Stimulated activated CD8-positive, alpha-beta memory T cell treated with anti-CD3 and anti-CD28 coated beads, Interleukin-15, amount 100 ng/mL, for 1 hour (primary cell): ENCODE data around the gene JAML.
A peak's percentile ranks its signal among the peaks of the same experiment; 100 is the strongest.

Experiments
- DNase-seq: peaks from one replicate; pipeline ENCODE4 v3.0.0-alpha.2; 2020; ENCODE audit warnings: low read depth

Gene JAML, protein sequence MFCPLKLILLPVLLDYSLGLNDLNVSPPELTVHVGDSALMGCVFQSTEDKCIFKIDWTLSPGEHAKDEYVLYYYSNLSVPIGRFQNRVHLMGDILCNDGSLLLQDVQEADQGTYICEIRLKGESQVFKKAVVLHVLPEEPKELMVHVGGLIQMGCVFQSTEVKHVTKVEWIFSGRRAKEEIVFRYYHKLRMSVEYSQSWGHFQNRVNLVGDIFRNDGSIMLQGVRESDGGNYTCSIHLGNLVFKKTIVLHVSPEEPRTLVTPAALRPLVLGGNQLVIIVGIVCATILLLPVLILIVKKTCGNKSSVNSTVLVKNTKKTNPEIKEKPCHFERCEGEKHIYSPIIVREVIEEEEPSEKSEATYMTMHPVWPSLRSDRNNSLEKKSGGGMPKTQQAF

DNA sequence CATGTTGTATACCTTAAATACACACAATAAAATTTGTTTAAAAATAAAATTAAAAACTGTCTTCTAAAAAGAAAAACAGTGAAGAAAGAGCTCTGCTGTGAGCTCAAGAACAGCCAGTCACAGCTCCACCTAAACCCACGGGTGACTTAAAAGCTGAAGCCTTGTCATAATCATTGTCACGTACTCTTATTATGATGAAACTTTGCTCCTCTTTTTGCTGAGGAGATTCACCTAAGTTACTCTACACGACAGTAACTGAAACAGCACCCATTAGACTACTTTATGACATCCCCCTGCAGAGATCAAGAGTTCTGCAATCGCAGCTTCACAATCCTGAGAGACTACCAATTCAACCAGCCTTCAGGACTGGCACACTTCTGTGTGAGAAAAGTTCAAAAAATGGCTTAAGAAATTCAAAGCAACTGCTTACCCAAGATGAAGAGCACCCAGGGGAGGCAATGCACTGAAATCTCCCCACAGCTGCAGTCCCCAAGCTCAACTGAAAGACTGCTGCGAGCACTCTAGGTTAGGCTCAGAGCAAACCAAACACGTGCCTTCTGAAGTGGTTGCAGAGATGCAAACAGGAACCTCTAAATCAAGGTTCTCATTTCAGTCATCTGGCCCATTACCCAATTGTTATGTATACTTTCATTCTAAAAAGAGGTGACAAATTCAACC, at the start of gene JAML:
Gene JAML, minus strand, starts transcription at position 501 of the 678 bp plus-strand sequence. CDS start 10,145 bp downstream, outside the sequence.
- DNase-seq = no peak

DNA sequence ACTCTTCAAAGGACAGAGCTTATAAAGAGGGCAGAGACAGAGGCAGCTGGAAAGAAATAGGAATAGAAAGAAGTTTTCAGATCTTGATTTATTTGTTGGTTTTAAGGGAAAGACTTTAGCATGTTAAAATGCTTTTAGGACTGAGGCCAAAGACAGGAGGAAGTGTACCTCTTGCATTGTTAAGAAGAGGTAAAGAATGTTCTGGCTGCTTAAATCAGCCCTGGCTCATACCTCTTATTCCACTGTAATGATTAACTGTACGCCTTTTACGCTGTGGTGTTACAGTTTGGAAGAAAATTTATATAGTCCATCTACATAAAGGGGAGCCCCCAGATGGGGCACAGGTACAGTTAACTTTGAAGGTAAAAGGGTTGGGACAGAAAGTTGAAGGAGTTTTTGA, 49.4 kb upstream of the JAML start:
- no peak for DNase-seq

DNA sequence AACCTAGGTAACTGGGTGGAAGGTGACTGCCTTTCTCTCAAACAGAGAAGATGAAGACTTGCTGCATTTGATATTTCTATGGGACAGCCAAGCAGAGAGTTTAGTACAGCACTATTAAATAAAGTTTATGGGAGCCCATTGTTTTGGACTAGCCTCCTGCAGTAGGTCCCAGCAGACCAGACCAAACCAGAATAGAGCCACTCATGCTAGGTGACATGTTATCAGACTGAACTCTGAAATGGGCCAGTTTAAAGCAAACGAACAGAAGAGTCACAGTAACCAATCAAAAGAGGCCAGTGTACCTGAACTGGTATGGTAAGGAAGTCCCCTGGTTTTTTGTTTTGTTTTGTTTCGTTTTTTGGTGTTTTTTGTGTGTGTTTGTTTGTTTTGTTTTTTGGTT, 47.2 kb upstream of the JAML start:
- DNase-seq = no peak

DNA sequence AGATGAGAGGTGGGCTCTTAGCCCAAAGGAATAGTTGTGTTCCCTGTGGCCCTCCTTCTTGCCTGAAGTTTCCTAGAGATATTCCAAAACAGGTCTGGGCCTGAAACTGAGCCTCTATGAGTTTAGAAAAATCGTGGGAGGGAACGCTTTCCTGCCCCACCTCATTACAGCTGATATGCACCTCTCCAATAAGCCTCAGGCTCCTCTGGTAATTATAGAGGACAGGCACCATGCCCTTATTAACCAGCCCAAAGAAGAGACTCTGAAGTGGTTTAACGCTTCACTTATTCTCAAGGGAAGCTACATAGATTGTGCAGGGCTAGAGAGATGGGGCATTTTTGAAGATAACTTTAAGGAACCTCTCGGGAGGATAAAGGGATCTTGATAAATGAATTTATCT, 42.7 kb upstream of the JAML start:
- DNase-seq = no peak

DNA sequence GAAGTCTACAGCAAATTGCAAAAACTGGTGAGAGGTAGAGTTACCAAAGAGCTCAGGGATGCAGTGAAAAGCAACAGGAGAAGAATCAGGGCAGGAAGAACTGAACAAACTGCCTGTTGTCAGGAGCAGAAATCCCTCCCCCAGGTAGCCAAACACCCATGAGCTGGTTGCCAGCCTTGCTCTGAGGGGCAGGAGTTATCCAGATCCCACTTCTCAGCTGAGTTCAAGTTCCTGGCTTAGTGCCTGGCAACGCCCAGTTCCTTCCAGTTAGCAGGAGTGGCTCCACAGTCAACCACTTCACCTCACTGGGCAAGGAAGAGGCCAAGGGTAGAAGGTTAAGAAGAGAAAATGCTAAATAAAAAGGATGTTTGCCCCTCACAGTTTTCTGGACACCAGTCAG, 41.1 kb upstream of the JAML start:
- DNase-seq = no peak

DNA sequence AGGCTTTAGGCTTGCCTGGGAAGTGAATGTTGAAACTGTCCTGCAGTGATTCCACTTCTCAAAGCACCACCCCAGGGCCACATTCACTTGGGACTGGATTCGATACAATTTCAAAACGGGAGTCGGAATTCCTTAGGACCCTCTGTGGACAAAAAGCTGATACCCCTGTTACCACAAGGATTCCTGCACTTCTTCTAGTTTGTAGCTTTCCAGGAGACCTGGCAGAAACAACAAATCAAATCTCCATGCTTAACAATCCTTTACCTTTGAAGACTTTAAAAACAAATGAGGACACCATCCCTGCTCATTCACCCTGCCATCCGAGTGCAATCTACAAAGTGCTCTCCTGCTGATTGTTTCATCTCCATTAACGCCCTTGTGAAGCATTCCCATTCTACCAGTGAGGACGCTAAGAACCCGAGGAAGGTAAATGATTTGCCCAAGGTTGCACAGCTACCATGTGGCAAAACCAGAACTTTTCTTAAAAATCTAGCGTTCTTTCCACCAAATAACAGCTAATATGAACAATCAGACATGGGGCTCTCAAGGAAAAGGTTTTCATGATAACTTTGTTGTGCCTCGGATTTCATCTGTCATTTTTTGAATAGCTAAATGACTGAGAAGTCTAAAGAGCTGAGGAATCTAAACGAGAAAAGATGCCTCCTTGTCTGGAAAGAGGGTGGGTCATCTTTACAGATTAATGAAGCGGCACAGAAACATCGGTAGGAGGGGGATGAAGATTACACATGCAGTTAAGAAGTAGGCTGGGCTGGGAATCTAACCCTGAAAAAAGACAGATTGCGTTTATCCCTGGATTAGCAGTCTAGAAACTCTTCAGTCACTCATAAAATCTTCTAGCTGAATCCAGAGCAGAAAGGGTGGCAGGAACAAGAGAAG, 40.0 kb upstream of the JAML start:
- no peak for DNase-seq

DNA sequence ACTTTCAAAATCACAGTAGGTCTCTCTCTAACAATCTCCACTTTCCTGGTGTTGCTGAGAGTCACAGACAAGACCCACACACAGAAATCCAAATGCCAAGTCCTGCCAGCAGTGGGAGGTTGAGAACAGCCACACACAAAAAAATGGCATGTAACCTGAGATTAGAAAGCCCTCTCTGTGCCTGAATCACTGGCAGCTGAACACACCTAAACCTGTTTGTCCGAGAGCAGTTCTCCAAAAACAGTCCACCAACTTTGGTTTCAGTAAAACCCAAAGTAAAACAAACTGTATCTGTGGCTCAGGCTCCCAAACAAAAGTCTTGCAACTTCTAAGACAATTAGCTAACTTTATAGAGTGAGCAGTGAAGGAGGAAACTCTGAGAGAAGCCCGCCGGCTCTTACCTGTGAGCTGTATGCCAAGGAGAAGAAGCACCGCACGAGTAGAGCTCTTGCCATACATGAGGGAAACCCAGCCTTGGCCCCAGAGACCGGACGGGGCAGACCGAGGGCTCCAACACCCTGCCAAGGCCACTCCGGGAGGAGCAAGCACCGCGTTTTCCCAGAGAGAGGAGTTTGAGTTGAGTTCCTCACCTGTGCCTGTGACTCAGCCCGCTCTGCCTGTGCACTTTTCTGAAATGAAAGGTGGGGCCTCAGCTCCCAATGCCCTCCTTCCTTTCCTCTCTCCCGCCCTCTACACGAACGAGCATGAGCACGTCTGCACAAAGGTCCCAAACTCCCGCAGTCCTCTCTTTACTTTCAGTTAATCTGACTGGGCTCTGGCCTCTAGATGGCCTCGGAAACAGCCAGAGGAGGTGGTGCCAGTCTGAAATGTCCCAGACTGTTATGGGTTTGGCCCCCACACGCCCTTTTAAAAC, 39.1 kb upstream of the JAML start, which contains the start of gene MPZL2:
Gene MPZL2, minus strand, starts transcription at position 603 of the 874 bp plus-strand sequence. Its CDS starts 144 bp downstream, at position 459.
- no peak for DNase-seq

DNA sequence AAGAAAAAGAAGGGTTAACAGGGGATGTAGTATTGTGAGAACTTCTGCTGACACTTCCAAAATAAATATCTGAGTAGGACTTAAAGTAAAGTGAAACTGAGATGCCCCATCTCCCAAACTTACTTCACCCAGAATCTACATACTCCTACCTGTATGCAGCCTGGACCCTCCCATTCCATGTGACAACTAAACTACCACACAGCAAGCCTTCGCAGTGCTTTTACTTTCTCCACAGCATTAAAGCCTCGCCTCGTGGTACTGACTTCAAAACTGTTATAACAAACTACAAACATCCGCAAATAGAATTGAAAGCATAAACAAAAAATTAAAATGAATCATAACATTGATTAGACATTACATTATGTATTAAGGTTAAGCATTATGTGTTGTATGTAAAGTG, 38.3 kb upstream of the JAML start:
- DNase-seq = no peak

DNA sequence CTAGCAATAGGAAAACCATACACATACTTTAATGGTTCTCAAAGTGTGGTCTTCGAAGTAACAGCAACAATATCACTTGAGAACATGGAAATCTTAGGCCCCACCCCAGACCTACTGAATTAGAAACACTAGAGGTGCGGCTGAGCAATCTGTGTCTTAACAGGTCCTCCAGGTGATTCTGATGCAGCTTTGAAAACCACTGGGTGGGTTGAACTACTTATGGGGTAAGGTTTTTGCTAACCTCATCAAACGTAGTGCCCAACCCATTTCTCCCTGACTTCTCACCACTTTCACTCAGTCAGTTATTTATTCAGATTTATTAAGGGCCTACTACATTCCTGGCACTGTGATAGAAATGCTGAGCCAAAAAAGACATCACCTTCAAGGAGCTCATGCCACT, 35.5 kb upstream of the JAML start:
- no peak for DNase-seq

DNA sequence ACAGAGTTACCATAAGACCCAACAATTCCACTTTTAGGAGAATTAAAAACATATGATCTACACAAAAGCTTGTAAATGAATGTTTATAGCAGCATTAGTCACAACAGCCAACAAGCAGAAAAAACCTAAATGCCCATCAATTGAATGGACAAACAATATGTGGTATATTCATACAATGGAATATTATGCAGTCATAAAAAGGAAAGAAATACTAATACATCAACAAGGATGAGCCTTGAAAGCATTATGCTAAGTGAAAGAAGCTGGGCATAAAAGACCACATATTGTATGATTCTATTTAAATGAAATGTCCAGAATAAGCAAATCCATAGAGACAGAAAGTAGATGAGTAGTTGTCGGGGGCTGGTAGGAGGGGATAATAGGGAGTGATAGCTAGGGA, 34.3 kb upstream of the JAML start:
- DNase-seq = no peak

DNA sequence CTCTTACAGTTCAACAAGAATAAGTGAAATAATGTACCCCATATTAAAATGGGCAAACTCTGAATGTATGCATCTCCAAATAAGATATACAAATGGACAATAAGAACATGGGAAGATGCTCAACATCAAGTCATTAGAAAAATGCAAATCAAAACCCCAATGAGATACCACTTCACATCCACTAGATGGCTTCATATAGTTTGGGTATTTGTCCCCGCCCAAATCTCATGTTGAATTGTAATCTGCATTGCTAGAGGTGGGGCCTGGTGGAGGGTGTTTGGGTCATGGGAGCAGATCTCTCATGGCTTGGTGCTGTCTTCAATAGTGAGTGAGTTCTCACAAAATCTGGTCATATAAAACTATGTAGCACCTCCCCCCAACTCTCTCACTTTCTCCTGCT, 33.6 kb upstream of the JAML start:
- DNase-seq = no peak

DNA sequence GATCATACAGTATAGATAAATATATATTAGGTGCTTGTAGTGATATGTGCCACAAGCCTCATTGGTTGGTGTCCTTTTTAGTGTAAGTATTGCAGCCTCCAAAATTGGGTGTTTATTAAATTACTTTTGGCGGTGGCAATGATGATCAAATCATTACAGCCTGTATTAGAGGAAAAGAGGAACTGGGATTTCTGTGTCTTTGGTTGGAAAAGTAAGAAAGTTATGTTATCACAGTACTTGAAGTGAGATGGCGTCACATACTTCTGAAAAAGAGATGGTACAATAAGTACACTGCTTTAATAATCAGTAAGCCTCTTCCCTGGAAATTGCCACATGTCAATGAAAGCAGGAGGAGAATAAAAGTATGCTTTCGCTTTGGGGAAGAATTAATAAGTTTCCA, 27.9 kb upstream of the JAML start:
- DNase-seq = no peak

DNA sequence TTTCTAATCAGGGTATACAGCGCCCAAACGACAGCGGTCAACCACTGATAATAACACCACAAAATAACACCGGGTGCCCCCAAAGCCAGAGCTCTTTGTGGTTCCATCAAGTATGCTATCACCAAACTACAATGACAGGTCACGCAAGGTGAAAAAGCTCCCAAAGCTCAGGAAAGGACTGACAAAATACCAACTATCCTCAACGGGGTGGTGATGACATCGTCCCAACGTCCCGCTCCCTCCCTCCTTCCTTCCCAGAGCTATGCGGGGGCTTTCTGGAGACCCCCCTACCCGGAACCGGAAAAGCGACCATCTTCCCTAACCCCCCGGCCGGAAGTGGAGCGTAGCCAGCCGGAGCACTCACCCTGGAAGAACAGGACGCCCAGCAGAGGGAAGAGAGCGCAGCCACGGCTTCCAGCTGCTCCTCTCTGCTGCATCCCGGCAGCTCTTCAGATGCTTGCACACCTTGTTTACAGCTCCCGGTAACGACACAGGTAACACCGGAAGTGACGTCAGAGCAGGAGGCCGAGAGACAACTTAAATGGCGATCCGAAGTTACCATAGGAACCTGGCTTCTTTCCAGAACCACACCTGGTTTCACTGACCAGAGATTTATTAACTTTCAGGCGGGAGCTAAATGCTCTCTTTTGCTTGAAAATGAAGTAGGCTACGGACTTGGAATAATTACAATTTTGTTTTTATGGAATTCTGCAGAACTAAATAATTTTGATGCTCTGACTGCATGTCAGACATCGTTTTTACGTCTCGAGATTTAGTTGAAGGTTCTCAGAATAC, 27.2 kb upstream of the JAML start, which contains the start of gene MPZL3:
Gene MPZL3, minus strand, starts transcription at position 508 of the 795 bp plus-strand sequence. Its CDS starts 71 bp downstream, at position 437.
- DNase-seq = peak; percentile 66

DNA sequence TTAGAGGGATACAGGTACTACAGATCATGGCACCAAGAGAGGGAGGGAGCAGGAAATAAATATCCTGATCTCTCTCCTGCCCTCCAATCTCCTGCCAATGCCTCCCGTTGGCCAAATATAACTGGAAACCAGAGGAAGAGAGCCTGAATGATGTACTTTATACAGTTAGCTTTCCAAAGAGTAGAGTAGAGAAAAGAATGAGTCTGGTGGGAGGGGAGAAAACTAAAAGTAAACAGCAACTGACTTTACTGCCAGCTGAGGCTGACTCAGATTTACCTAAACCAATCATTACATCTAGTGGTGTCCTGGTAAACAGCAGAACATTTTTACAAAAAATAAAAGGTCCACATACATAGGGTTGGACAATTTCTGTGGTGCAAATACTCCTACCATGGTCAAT, 22.2 kb upstream of the JAML start:
- no peak for DNase-seq

DNA sequence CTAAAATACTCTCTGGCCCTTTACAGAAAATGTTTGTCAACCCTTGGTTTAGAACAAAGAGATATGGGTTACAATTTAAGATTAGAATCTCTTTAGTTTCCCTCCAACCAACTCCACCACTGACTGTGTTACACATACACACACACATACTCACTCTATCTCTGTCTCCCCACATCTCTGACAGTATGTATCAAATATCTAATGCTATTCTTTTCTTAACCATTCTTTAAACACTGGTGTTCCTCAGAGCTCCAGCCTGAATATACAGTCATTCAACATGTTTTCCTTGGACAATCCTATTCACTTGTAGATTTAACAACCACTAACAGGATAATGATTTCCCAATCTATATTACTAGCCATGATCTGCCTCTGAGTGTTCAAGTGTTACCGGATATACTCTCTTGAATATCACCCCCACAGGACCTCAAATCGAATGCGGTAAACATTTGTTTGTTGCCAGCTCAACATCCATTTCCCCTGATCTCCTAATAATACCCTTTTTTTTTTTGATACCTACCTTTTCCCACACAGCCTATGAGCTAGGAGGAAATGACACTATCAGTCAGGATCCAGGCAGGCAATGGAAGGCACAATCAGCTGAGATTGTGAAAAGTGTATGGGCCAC, 21.2 kb upstream of the JAML start:
- no peak for DNase-seq

DNA sequence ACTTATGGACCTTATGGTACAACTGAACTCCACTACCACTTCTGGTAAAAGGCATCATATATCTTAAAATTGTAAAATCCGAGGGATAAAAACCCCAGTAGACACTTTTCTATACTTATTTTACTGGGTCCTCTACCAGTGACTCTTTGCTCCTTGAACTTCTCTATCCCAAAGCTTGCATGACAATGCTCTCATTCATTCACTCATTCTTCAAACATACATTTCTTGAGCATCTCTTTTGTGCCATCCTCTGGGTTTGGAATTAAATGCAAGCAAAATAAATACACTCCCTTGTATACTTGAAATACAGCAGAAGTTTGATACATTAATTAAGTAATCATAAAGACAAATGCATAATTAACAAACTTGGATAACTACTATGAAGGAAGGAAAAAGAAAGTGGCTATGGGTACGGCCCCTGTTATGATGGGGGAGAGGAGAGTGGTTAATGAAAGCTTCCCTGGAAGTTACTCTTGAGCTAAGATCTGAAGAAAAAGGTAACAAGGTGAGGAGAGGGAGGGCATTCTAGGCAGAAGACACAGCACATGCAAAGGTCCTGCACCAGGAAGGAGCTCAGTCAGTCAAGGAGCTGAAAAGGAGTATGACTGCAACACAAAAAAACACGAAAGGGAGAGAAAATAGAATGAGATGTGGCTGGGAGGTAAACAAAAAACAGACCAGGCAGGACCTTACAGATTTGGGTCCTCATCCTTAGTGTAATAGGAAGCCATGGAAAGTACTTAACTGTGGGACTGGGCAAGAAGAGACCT, 19.4 kb upstream of the JAML start:
- DNase-seq = no peak

DNA sequence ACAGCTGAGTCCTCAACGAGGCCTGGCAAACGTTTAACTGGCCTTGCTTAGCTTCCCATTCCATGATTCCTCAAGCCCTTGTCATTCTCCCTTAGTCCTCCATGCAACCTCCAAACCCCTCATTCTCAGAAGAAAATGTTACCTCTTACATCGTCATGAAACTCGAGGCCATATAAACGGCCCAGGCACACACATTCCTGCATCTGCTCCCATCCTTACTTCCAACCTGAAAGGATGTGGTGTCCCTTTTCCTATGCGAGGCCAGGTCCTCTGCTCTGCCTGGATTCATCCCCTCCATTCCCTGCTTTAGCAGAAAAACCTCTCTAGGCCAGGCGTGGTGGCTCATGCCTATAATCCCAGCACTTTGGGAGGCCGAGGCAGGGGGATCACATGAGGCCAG, 18.4 kb upstream of the JAML start:
- DNase-seq = no peak

DNA sequence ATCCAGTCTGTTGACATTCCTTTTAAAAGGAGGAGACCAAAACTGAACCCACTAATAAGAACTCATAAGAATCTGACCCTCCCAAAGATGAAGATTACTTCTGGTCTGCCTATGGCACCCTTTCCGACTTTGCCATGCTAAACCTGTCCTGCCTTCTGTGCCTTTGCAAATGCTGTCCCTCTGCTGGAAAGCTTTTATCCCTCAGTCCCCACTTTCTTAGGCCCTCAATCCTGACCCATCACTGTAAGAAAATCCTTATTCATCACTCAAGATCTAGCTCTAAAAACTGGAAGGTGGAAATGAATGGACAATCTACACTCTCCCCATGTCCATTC, 16.9 kb upstream of the JAML start:
- DNase-seq = no peak

DNA sequence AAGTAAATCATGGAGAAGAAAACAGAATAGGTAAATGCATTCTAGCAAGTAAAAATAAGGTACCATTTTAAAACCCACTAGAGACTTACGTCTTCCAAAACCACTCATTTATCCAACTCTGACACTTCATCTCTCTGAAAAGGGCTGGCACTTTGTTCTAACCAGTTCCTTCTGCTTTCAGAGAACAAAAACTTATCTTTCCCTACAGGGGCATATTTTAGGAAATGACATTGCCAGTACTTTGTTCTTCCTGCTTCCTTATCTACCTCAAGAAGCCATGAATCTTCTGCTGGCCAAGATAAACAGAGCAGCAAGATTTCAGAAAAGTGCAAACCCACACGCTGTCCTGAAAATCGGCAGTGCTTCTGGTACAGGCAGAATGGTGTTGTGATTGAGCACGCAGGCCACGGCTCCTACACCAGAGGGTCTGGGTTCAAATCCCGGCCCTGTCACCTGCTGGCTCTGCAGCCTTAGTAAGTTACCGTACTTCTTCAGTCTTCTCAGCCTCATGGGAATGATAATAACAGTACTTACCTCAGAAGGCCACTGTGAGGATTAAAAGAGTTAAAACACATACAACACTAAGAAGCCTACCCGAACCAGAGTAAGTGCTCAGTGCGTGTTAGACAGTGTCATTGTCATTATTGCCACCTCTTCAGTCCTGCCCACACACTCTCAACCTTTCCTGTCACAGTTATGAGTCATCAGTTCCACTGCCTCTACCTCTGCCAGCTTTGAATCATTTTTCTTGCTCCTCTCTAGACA, 16.4 kb upstream of the JAML start:
- DNase-seq = peak; percentile 44
